Liver (tissue), 2 donors: ENCODE results near the gene ARNT2.

Experiments used
- RAD21 ChIP-seq, 2 donors: IDR thresholded peaks; 2 replicates each; pipeline ENCODE4 v1.6.1; 2016; ENCODE audit warnings: antibody characterized with exemption in 2 of 2, mild to moderate bottlenecking in 2 of 2
- REST ChIP-seq: IDR thresholded peaks from 2 replicates; pipeline ENCODE4 v1.6.1; 2016; ENCODE audit warnings: antibody characterized with exemption, mild to moderate bottlenecking
- donor health status: healthy.

GRCh38 chr15:80403712-80404056, 498 bp upstream of the ARNT2 start:
- TF ChIP-seq RAD21 (IDR thresholded peaks at IDR 0.05) (no peak), REST (no peak)
